IMR-90 (cell line): ENCODE measurements around the gene SBF2. TPM values are rescaled to one million over a fixed set of nuclear protein-coding genes. Genes with fewer than 3 reads are reported as not detected.

Experiments
- ATAC-seq: fragments of 200-7000 bp; cut with Tn5 transposase; 2 replicates; pipeline ENCODE4 v1.9.1; 2020; ENCODE audit warnings: low read depth, mild to moderate bottlenecking, moderate library complexity
- BruUV-seq: library from RNA; stranded (reverse); fragments of 400-500 nt; replicated peaks from 2 replicates; lab custom pipeline; 2021; lab: Mats Ljungman, UMichigan
- CTCF ChIA-PET: fragments of 300-600 bp; formaldehyde crosslinking; extraction: SDS; loops from one replicate; lab custom pipeline; 2021; ENCODE audit warnings: antibody characterized with exemption; lab: Yijun Ruan, JAX
- POLR2A ChIA-PET: fragments of 300-600 bp; sonication (Branson Sonifier 250); formaldehyde crosslinking; loops from one replicate; lab custom pipeline; 2022; ENCODE audit warnings: antibody characterized with exemption; ENCODE audit not compliant: unreplicated experiment; lab: Charles Lee
- DNase-seq: peaks from one replicate; pipeline ENCODE4 v3.0.0; 2013
- H2AFZ ChIP-seq: replicated peaks from 2 replicates; pipeline ENCODE3; 2013; ENCODE audit warnings: low read length, mild to moderate bottlenecking; ENCODE audit not compliant: poor library complexity
- H2AK5ac ChIP-seq: 2 replicates; pipeline ENCODE4 v1.6.1; 2013; ENCODE audit warnings: low read depth, low read length, inconsistent platforms
- H2AK9ac ChIP-seq: replicated peaks from 2 replicates; pipeline ENCODE3; 2013; ENCODE audit warnings: mild to moderate bottlenecking, low read depth, low read length, moderate library complexity; ENCODE audit not compliant: poor library complexity
- H2BK120ac ChIP-seq: 2 replicates; pipeline ENCODE4 v1.6.1; 2013; ENCODE audit warnings: low read depth, low read length, inconsistent platforms
- H2BK15ac ChIP-seq: 3 replicates; pipeline ENCODE4 v1.6.1; 2013; ENCODE audit warnings: low read depth, low read length, inconsistent platforms
- H2BK20ac ChIP-seq: 2 replicates; pipeline ENCODE4 v1.6.1; 2013; ENCODE audit warnings: low read depth, mild to moderate bottlenecking, inconsistent platforms, low read length, moderate library complexity
- H2BK5ac ChIP-seq: 2 replicates; pipeline ENCODE4 v1.6.1; 2013; ENCODE audit warnings: mild to moderate bottlenecking, low read depth, low read length, inconsistent platforms; ENCODE audit not compliant: poor library complexity, severe bottlenecking
- H3K14ac ChIP-seq: replicated peaks from 2 replicates; pipeline ENCODE4 v1.6.1; 2013; ENCODE audit warnings: low read depth, low read length, inconsistent platforms
- H3K18ac ChIP-seq: 2 replicates; pipeline ENCODE4 v1.6.1; 2013; ENCODE audit warnings: low read depth, low read length, control low read depth
- H3K23ac ChIP-seq: 2 replicates; pipeline ENCODE4 v1.6.1; 2013; ENCODE audit warnings: low read depth, low read length, inconsistent platforms
- H3K27ac ChIP-seq: 2 replicates; pipeline ENCODE4 v1.5.1; 2013; ENCODE audit warnings: mild to moderate bottlenecking, control low read depth, low read length; ENCODE audit not compliant: insufficient read depth
- H3K27me3 ChIP-seq: 2 replicates; pipeline ENCODE4 v1.6.1; 2013; ENCODE audit warnings: low read length; ENCODE audit not compliant: control insufficient read depth, insufficient read depth
- H3K36me3 ChIP-seq: 2 replicates; pipeline ENCODE4 v1.6.1; 2013; ENCODE audit warnings: low read length, mixed read lengths; ENCODE audit not compliant: control insufficient read depth, insufficient read depth
- H3K4ac ChIP-seq: 2 replicates; pipeline ENCODE4 v1.6.1; 2013; ENCODE audit warnings: low read depth, low read length, inconsistent platforms
- H3K4me1 ChIP-seq: 2 replicates; pipeline ENCODE4 v1.6.1; 2013; ENCODE audit warnings: low read length, mixed read lengths; ENCODE audit not compliant: control insufficient read depth, insufficient read depth
- H3K4me2 ChIP-seq: 2 replicates; pipeline ENCODE4 v1.6.1; 2013; ENCODE audit warnings: low read depth, mild to moderate bottlenecking, control low read depth, low read length, moderate library complexity
- H3K4me3 ChIP-seq: 2 replicates; pipeline ENCODE4 v1.5.1; 2013; ENCODE audit warnings: low read depth, mild to moderate bottlenecking, control low read depth, low read length, moderate library complexity; ENCODE audit not compliant: insufficient read depth
- H3K56ac ChIP-seq: 2 replicates; pipeline ENCODE4 v1.6.1; 2013; ENCODE audit warnings: low read length, inconsistent platforms; ENCODE audit not compliant: insufficient read depth; ENCODE audit errors: extremely low read depth
- H3K79me1 ChIP-seq, 2 experiments: 2 replicates each; pipeline ENCODE4 v1.6.1; 2013; ENCODE audit warnings: low read length in 2 of 2, inconsistent platforms in 1 of 2, low read depth in 1 of 2
- H3K9ac ChIP-seq: 2 replicates; pipeline ENCODE4 v1.6.1; 2013; ENCODE audit warnings: low read depth, low read length, control low read depth
- H3K9me1 ChIP-seq: 2 replicates; pipeline ENCODE4 v1.6.1; 2013; ENCODE audit warnings: low read length, inconsistent platforms; ENCODE audit not compliant: insufficient read depth
- H3K9me3 ChIP-seq: 2 replicates; pipeline ENCODE4 v1.6.1; 2013; ENCODE audit warnings: low read length; ENCODE audit not compliant: control insufficient read depth, insufficient read depth
- H4K20me1 ChIP-seq: 2 replicates; pipeline ENCODE4 v1.6.1; 2013; ENCODE audit warnings: low read length, inconsistent platforms; ENCODE audit not compliant: insufficient read depth
- H4K5ac ChIP-seq: 2 replicates; pipeline ENCODE4 v1.6.1; 2013; ENCODE audit warnings: mild to moderate bottlenecking, low read depth, low read length, control low read depth
- H4K8ac ChIP-seq, 2 experiments: 2 replicates each; pipeline ENCODE4 v1.6.1; 2013; ENCODE audit warnings: low read depth in 2 of 2, low read length in 2 of 2, control low read depth in 1 of 2, inconsistent platforms in 1 of 2
- H4K91ac ChIP-seq: 2 replicates; pipeline ENCODE4 v1.6.1; 2013; ENCODE audit warnings: low read depth, low read length, inconsistent platforms; ENCODE audit not compliant: insufficient read depth
- CEBPB ChIP-seq: IDR thresholded peaks from 2 replicates; pipeline ENCODE4 v1.6.1; 2012; ENCODE audit warnings: low read depth, low read length, improper control_type of control experiment
- CTCF ChIP-seq: conservative IDR thresholded peaks from 2 replicates; pipeline ENCODE4 v1.5.1; 2012; ENCODE audit warnings: mild to moderate bottlenecking, low read depth, low read length, improper control_type of control experiment
- FOS ChIP-seq: fragments of 150-350 bp; IDR thresholded peaks from 2 replicates; pipeline ENCODE4 v1.6.1; 2016; ENCODE audit warnings: low read depth, low read length
- MXI1 ChIP-seq: IDR thresholded peaks from 2 replicates; pipeline ENCODE4 v1.6.1; 2012; ENCODE audit warnings: low read depth, mild to moderate bottlenecking, low read length, moderate library complexity, borderline replicate concordance
- RCOR1 ChIP-seq: IDR thresholded peaks from 2 replicates; pipeline ENCODE4 v1.6.1; 2012; ENCODE audit warnings: mild to moderate bottlenecking, low read length, improper control_type of control experiment; ENCODE audit not compliant: insufficient replicate concordance
- RFX5 ChIP-seq: IDR thresholded peaks from 2 replicates; pipeline ENCODE4 v1.8.0; 2012; ENCODE audit warnings: low read depth, mild to moderate bottlenecking, low read length, moderate library complexity
- WGBS, 2 experiments: methylation state at CpG; one replicate each; pipeline versions ENCODE4 v1.1.5 to v1.1.7; 2013; ENCODE audit warnings: missing lambda C conversion rate in 2 of 2; ENCODE audit not compliant: insufficient read length in 1 of 2; ENCODE audit errors: extremely low coverage in 2 of 2; 5-methylcytosine and 5-hydroxymethylcytosine counted together
- dilution Hi-C: fragments of 300-500 bp; cut with HindIII; formaldehyde crosslinking; loops from one replicate; pipeline ENCODE4 v1.14.3; 2018; ENCODE audit warnings: low sequenced_read_pairs; ENCODE audit not compliant: unreplicated experiment
- in situ Hi-C: fragments of 300-500 bp; cut with MboI; formaldehyde crosslinking; loops from 3 replicates; pipeline ENCODE4 v1.14.3; 2019; ENCODE audit warnings: low sequenced_read_pairs, inconsistent platforms, mixed read lengths
- intact Hi-C: fragments of 100-400 bp; cut with micrococcal nuclease; formaldehyde crosslinking; loops from 2 replicates; pipeline ENCODE4 v1.10.0; 2022
- polyA plus RNA-seq, 3 experiments: library from polyadenylated mRNA; depleted of rRNA; stranded (reverse); fragments of >200 nt; gene quantifications; 2 replicates each; pipeline ENCODE4 v1.2.3, GENCODE V29; 2012; ENCODE audit warnings: low replicate concordance in 1 of 3
- total RNA-seq: library from RNA; depleted of rRNA; stranded (reverse); fragments of >200 nt; gene quantifications from 2 replicates; pipeline ENCODE4 v1.2.3, GENCODE V29; 2012

SBF2 gene
- total and polyA plus RNA-seq, 2 of the 4 experiments (the other 2 are of a cell fraction) = 23.8 to 51.8 TPM

- Histone ChIP-seq H3K4me1 (peaks cover 6% of the 10 kb centered on the region; the same call in 1 of the 2 replicates), H2BK5ac (peak overlapping the region; percentile 32), H3K36me3 (no peaks in the 10 kb centered on the region), H3K9ac (no peak overlapping the region), H3K56ac (no peak overlapping the region), H2BK15ac (peak overlapping the region; percentile 5; the same call in 1 of the 3 replicates), H2BK120ac (peak overlapping the region; percentile 2; the same call in 1 of the 2 replicates), H2AK5ac (no peak overlapping the region), H3K23ac (no peak overlapping the region), H3K27me3 (no peaks in the 10 kb centered on the region), H4K8ac (no peak overlapping the region; a peak in 1 of 4 replicates), H3K4me2 (no peak overlapping the region), H3K4me3 (no peak overlapping the region), H3K9me3 (no peaks in the 10 kb centered on the region), H3K79me1 (peaks cover 11 to 30% of the 10 kb centered on the region in 2 experiments), H3K9me1 (0 out of 2 replicates have a peak, but pooled peaks cover 4% of the 10 kb centered on the region), H3K14ac (peak overlapping the region; percentile 27; the same call in 1 of the 2 replicates), H2AFZ (no peak overlapping the region), H4K5ac (no peak overlapping the region), H4K20me1 (no peaks in the 10 kb centered on the region), H4K91ac (no peak overlapping the region), H3K18ac (peak overlapping the region; percentile 34; the same call in 1 of the 2 replicates), H3K27ac (no peak overlapping the region), H3K4ac (peak overlapping the region; percentile 31; the same call in 1 of the 2 replicates), H2AK9ac (no peak overlapping the region), H2BK20ac (peak overlapping the region; percentile 61; the same call in 1 of the 2 replicates)
- WGBS, 2 experiments = no CpG with 5 or more reads among the region's 3 CpGs
- dilution Hi-C loops = no loop called here
- ATAC-seq (peak; percentile 46; the same call in 1 of the 2 replicates), DNase-seq (peak; percentile 40)
- CTCF ChIA-PET = no interaction called here
- in situ Hi-C loops = no loop called here
- BruUV-seq = no TSS peak
- TF ChIP-seq RFX5 (no peak), MXI1 (no peak), CTCF (no peak), RCOR1 (no peak), FOS (no peak), CEBPB (no peak)
- intact Hi-C loops = no loop called here
- POLR2A ChIA-PET = no interaction called here
Observed at GRCh38 chr11:10108915-10109680, 184.9 kb downstream of the SBF2 start.
